Measurements from ENCODE around the gene OR2D3.
A peak's percentile ranks its signal among the peaks of the same experiment; 100 is the strongest.
"Not testable (repeated sequence)": the region's sequence is repeated elsewhere in the genome, so short reads cannot be mapped to it uniquely, and the experiment has no call there.

OR2D3 gene

GRCh38 chr11:6911948-6912347 lies 8.9 kb upstream of the OR2D3 start:
- no peaks in the 10 kb centered on the region for H3K36me3 Mint-ChIP-seq
- H3K27ac Mint-ChIP-seq = no peak overlapping the region
- no peak overlapping the region for H3K4me3 Mint-ChIP-seq
- no peaks in the 10 kb centered on the region for H3K9me3 Mint-ChIP-seq (ENCODE audit: low read depth)
- H3K4me1 Mint-ChIP-seq (ENCODE audit: low read depth) = peaks cover 2% of the 10 kb centered on the region
- H3K27me3 Mint-ChIP-seq = peaks cover 1% of the 10 kb centered on the region

GRCh38 chr11:6919698-6920097 lies 1.1 kb upstream of the OR2D3 start:
- Mint-ChIP-seq H3K27me3 (peaks cover 25% of the 10 kb centered on the region), H3K4me3 (no peak overlapping the region), H3K27ac (no peak overlapping the region), H3K9me3 (ENCODE audit: low read depth) (peaks cover 3% of the 10 kb centered on the region), H3K36me3 (no peaks in the 10 kb centered on the region), H3K4me1 (ENCODE audit: low read depth) (no peaks in the 10 kb centered on the region)

GRCh38 chr11:6925007-6925577 lies 4.3 kb downstream of the OR2D3 start:
- no peaks in the 10 kb centered on the region for H3K36me3 Mint-ChIP-seq
- no peak overlapping the region for H3K27ac Mint-ChIP-seq
- H3K27me3 Mint-ChIP-seq = peaks cover 41% of the 10 kb centered on the region
- peaks cover 18% of the 10 kb centered on the region for H3K4me1 Mint-ChIP-seq (ENCODE audit: low read depth)
- H3K4me3 Mint-ChIP-seq = no peak overlapping the region
- no peaks in the 10 kb centered on the region for H3K9me3 Mint-ChIP-seq (ENCODE audit: low read depth)

GRCh38 chr11:6925636-6926207 lies 4.9 kb downstream of the OR2D3 start:
- H3K36me3 Mint-ChIP-seq = no peaks in the 10 kb centered on the region
- H3K4me3 Mint-ChIP-seq = peak overlapping the region; percentile 85
- H3K27ac Mint-ChIP-seq = no peak overlapping the region
- H3K9me3 Mint-ChIP-seq (ENCODE audit: low read depth) = no peaks in the 10 kb centered on the region
- peaks cover 18% of the 10 kb centered on the region for H3K4me1 Mint-ChIP-seq (ENCODE audit: low read depth)
- peaks cover 44% of the 10 kb centered on the region for H3K27me3 Mint-ChIP-seq

GRCh38 chr11:6926208-6927029 lies 5.6 kb downstream of the OR2D3 start, which contains the start of gene ZNF215:
Gene ZNF215 (plus strand): TSS chr11:6926426. CDS start chr11:6932273, 5,847 bp downstream.
- Mint-ChIP-seq H3K36me3 (no peaks in the 10 kb centered on the region), H3K9me3 (ENCODE audit: low read depth) (no peaks in the 10 kb centered on the region), H3K4me3 (peak within 1 kb of the TSS; percentile 85), H3K27ac (no peak within 1 kb of the TSS), H3K4me1 (ENCODE audit: low read depth) (peaks cover 18% of the 10 kb centered on the region), H3K27me3 (peaks cover 42% of the 10 kb centered on the region)

GRCh38 chr11:6927030-6927617 lies 6.3 kb downstream of the OR2D3 start:
- Mint-ChIP-seq H3K9me3 (ENCODE audit: low read depth) (no peaks in the 10 kb centered on the region), H3K36me3 (no peaks in the 10 kb centered on the region), H3K4me3 (peak overlapping the region; percentile 85), H3K27ac (no peak overlapping the region), H3K27me3 (peaks cover 41% of the 10 kb centered on the region), H3K4me1 (ENCODE audit: low read depth) (peaks cover 18% of the 10 kb centered on the region)

GRCh38 chr11:6928916-6929315 lies 8.1 kb downstream of the OR2D3 start:
- H3K27me3 Mint-ChIP-seq = peaks cover 44% of the 10 kb centered on the region
- H3K36me3 Mint-ChIP-seq = no peaks in the 10 kb centered on the region
- H3K27ac Mint-ChIP-seq = no peak overlapping the region
- H3K9me3 Mint-ChIP-seq (ENCODE audit: low read depth) = no peaks in the 10 kb centered on the region
- peaks cover 18% of the 10 kb centered on the region for H3K4me1 Mint-ChIP-seq (ENCODE audit: low read depth)
- no peak overlapping the region for H3K4me3 Mint-ChIP-seq

- no peak overlapping the region for H3K27ac Mint-ChIP-seq
- H3K4me3 Mint-ChIP-seq = no peak overlapping the region
- H3K9me3 Mint-ChIP-seq (ENCODE audit: low read depth) = no peaks in the 10 kb centered on the region
- H3K4me1 Mint-ChIP-seq (ENCODE audit: low read depth) = peaks cover 11% of the 10 kb centered on the region
- H3K36me3 Mint-ChIP-seq = no peaks in the 10 kb centered on the region
- peaks cover 46% of the 10 kb centered on the region for H3K27me3 Mint-ChIP-seq
Observed at GRCh38 chr11:6931146-6931713, 10.4 kb downstream of the OR2D3 start.

- Mint-ChIP-seq H3K4me3 (no peak overlapping the region), H3K36me3 (no peaks in the 10 kb centered on the region), H3K9me3 (ENCODE audit: low read depth) (no peaks in the 10 kb centered on the region), H3K27ac (no peak overlapping the region), H3K27me3 (peaks cover 46% of the 10 kb centered on the region), H3K4me1 (ENCODE audit: low read depth) (peaks cover 6% of the 10 kb centered on the region)
Observed at GRCh38 chr11:6932145-6932544, 11.3 kb downstream of the OR2D3 start.

- Mint-ChIP-seq H3K9me3 (ENCODE audit: low read depth) (no peaks in the 10 kb centered on the region), H3K36me3 (no peaks in the 10 kb centered on the region), H3K27me3 (no peaks in the 10 kb centered on the region), H3K4me3 (no peak overlapping the region), H3K4me1 (ENCODE audit: low read depth) (no peaks in the 10 kb centered on the region), H3K27ac (no peak overlapping the region)
Observed at GRCh38 chr11:6941970-6942369, 21.2 kb downstream of the OR2D3 start.

- Mint-ChIP-seq H3K9me3 (ENCODE audit: low read depth) (no peaks in the 10 kb centered on the region), H3K27me3 (peaks cover 2% of the 10 kb centered on the region), H3K27ac (no peak overlapping the region)
Observed at GRCh38 chr11:6943131-6943530, 22.3 kb downstream of the OR2D3 start.

GRCh38 chr11:6954248-6954647 lies 33.4 kb downstream of the OR2D3 start:
- not testable (repeated sequence) for H3K4me1 Mint-ChIP-seq (ENCODE audit: low read depth); H3K27me3 Mint-ChIP-seq; H3K27ac Mint-ChIP-seq; H3K4me3 Mint-ChIP-seq; H3K36me3 Mint-ChIP-seq; H3K9me3 Mint-ChIP-seq (ENCODE audit: low read depth)

More at GRCh38 chr11:6943131-6943530, 22.3 kb downstream of the OR2D3 start:
- Mint-ChIP-seq H3K36me3 (no peaks in the 10 kb centered on the region), H3K4me3 (no peak overlapping the region), H3K4me1 (ENCODE audit: low read depth) (no peaks in the 10 kb centered on the region)

GRCh38 chr11:6962141-6962540 lies 41.3 kb downstream of the OR2D3 start:
- Mint-ChIP-seq H3K27me3 (no peaks in the 10 kb centered on the region), H3K4me3 (no peak overlapping the region), H3K4me1 (ENCODE audit: low read depth) (no peaks in the 10 kb centered on the region), H3K27ac (no peak overlapping the region), H3K36me3 (no peaks in the 10 kb centered on the region), H3K9me3 (ENCODE audit: low read depth) (no peaks in the 10 kb centered on the region)

- Mint-ChIP-seq H3K9me3 (ENCODE audit: low read depth) (no peaks in the 10 kb centered on the region), H3K4me3 (no peak overlapping the region), H3K27ac (no peak overlapping the region), H3K4me1 (ENCODE audit: low read depth) (no peaks in the 10 kb centered on the region), H3K27me3 (peaks cover under 1% of the 10 kb centered on the region), H3K36me3 (no peaks in the 10 kb centered on the region)
Observed at GRCh38 chr11:6962673-6963072, 41.9 kb downstream of the OR2D3 start.

GRCh38 chr11:6968816-6969215 lies 48.0 kb downstream of the OR2D3 start:
- Mint-ChIP-seq H3K27me3 (peaks cover 3% of the 10 kb centered on the region), H3K9me3 (ENCODE audit: low read depth) (no peaks in the 10 kb centered on the region), H3K36me3 (no peaks in the 10 kb centered on the region)

More at GRCh38 chr11:6968816-6969215, 48.0 kb downstream of the OR2D3 start:
- no peaks in the 10 kb centered on the region for H3K4me1 Mint-ChIP-seq (ENCODE audit: low read depth)
- H3K4me3 Mint-ChIP-seq = no peak overlapping the region
- no peak overlapping the region for H3K27ac Mint-ChIP-seq

Data from activated naive CD8-positive, alpha-beta T cell (primary cell).